GM19463 (cell line): ENCODE results near the gene DIP2C.
"Not testable (repeated sequence)": the region's sequence is repeated elsewhere in the genome, so short reads cannot be mapped to it uniquely, and the experiment has no call there.

Experiments
- ATAC-seq: cut with Tn5 transposase; IDR thresholded peaks from one replicate; pipeline ENCODE4 v1.9.1; 2021; ENCODE audit warnings: mild to moderate bottlenecking, moderate library complexity; ENCODE audit not compliant: unreplicated experiment

Gene DIP2C

GRCh38 chr10:489330-489729 lies 200.1 kb downstream of the DIP2C start:
- no peak for ATAC-seq

- no peak for ATAC-seq
These were observed 200.6 kb downstream of the DIP2C start for GRCh38 chr10:488933-489215.

- ATAC-seq = no peak
These were observed 201.2 kb downstream of the DIP2C start for GRCh38 chr10:488081-488932.

- no peak for ATAC-seq
These were observed 202.7 kb downstream of the DIP2C start for GRCh38 chr10:486666-487322.

- ATAC-seq = no peak
These were observed 203.3 kb downstream of the DIP2C start for GRCh38 chr10:486206-486605.

- no peak for ATAC-seq
These were observed 203.7 kb downstream of the DIP2C start for GRCh38 chr10:485776-486175.

- no peak for ATAC-seq
These were observed 204.4 kb downstream of the DIP2C start for GRCh38 chr10:484925-485661.

- no peak for ATAC-seq
These were observed 205.0 kb downstream of the DIP2C start for GRCh38 chr10:484441-484924.

GRCh38 chr10:483261-483660 lies 206.2 kb downstream of the DIP2C start:
- ATAC-seq = no peak

GRCh38 chr10:482848-483247 lies 206.6 kb downstream of the DIP2C start:
- no peak for ATAC-seq

GRCh38 chr10:482051-482501 lies 207.4 kb downstream of the DIP2C start:
- ATAC-seq = no peak

- ATAC-seq = no peak
These were observed 207.8 kb downstream of the DIP2C start for GRCh38 chr10:481628-482027.

GRCh38 chr10:480928-481552 lies 208.4 kb downstream of the DIP2C start:
- no peak for ATAC-seq

GRCh38 chr10:480498-480927 lies 209.0 kb downstream of the DIP2C start:
- ATAC-seq = no peak

GRCh38 chr10:479706-480497 lies 209.6 kb downstream of the DIP2C start:
- not testable (repeated sequence) for ATAC-seq

- no peak for ATAC-seq
These were observed 210.8 kb downstream of the DIP2C start for GRCh38 chr10:478471-479245.

- ATAC-seq = no peak
These were observed 211.8 kb downstream of the DIP2C start for GRCh38 chr10:477620-478019.

- ATAC-seq = no peak
These were observed 213.1 kb downstream of the DIP2C start for GRCh38 chr10:476455-476780.

- ATAC-seq = no peak
These were observed 213.6 kb downstream of the DIP2C start for GRCh38 chr10:475709-476454.
